ENCODE data around the gene PRMT7.

Gene PRMT7

DNA sequence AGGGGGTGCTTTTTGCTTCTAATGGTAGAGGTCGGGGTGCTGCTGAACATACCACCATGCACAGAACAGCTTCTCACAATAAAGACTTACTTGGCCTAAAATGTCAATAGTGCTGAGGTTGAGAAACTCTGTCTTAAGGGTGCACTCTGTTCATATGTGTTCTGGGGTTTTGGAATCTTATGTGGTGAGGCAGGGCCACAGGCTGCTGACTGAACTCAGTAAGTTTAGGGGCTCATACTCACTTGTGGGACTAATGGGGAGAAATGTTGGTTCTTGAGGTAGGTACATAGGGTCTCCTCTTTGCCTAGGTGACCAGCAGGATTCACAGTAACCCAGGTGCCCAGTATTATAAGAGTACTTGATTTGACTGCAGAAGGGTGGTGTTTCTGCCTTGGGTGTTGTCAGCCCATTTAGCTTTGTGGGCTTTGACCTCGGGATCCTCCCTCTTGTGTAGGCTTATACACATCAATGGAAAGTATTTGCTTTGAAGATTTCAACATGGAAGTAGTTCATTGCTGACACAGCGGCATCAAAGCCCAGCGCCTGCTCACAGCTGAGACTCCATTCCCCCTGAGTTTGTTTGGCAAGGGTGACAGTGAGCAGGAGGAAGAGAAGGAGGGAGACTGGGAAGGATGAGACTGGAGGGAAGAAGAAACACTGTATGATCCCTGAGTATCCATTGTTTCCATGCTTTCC lies 29.3 kb upstream of the PRMT7 start:
- no peak overlapping the region for H2BK15ac ChIP-seq (replicated peaks; ENCODE audit: low read depth)
- WGBS (ENCODE audit: extremely low coverage, insufficient coverage, low lambda C conversion rate), result no CpG with 5 or more reads among the region's 4 CpGs
- H3K4me2 ChIP-seq (ENCODE audit: low read length), result no peak overlapping the region
- H4K8ac ChIP-seq (ENCODE audit: low read depth, low read length), result no peak overlapping the region
- peaks cover 9% of the 10 kb centered on the region for H3K79me1 ChIP-seq (ENCODE audit: low read length)
- no peak overlapping the region for H3K4me3 ChIP-seq (ENCODE audit: low read length)
- DNase-seq, result no peak
- H3K36me3 ChIP-seq (ENCODE audit: control insufficient read depth, insufficient read depth, low read length), result peaks cover 4% of the 10 kb centered on the region
- H3K4ac ChIP-seq (ENCODE audit: low read depth, low read length), result no peak overlapping the region
- H3K4me1 ChIP-seq (ENCODE audit: control insufficient read depth, low read depth, low read length), result no peaks in the 10 kb centered on the region
- no peak overlapping the region for H3K27ac ChIP-seq (ENCODE audit: low read depth, low read length)
- H3K18ac ChIP-seq (ENCODE audit: low read length), result no peak overlapping the region
- H2AK5ac ChIP-seq (ENCODE audit: low read length), result no peak overlapping the region
- H4K5ac ChIP-seq (ENCODE audit: low read length), result no peak overlapping the region
- H3K9ac ChIP-seq (ENCODE audit: low read length), result no peak overlapping the region
- H3K79me2 ChIP-seq (ENCODE audit: control insufficient read depth, insufficient read depth, low read length), result no peaks in the 10 kb centered on the region
- H3K27me3 ChIP-seq (ENCODE audit: insufficient read depth, low read length, poor library complexity), result no peaks in the 10 kb centered on the region
- no peak overlapping the region for H2BK120ac ChIP-seq (ENCODE audit: low read depth, low read length)
- no peak overlapping the region for H3K23ac ChIP-seq (ENCODE audit: low read length)
- H2BK5ac ChIP-seq (ENCODE audit: low read length), result no peak overlapping the region
- H3K56ac ChIP-seq (ENCODE audit: low read length), result no peak overlapping the region

- H3K18ac ChIP-seq (ENCODE audit: low read length), result no peak overlapping the region
- no CpG with 5 or more reads among the region's 4 CpGs for WGBS (ENCODE audit: extremely low coverage, insufficient coverage, low lambda C conversion rate)
- H3K56ac ChIP-seq (ENCODE audit: low read length), result no peak overlapping the region
- no peak overlapping the region for H3K23ac ChIP-seq (ENCODE audit: low read length)
- no peak overlapping the region for H3K4ac ChIP-seq (ENCODE audit: low read depth, low read length)
- DNase-seq, result no peak
- H3K4me3 ChIP-seq (ENCODE audit: low read length), result no peak overlapping the region
- no peak overlapping the region for H3K27ac ChIP-seq (ENCODE audit: low read depth, low read length)
- H3K36me3 ChIP-seq (ENCODE audit: control insufficient read depth, insufficient read depth, low read length), result peaks cover 4% of the 10 kb centered on the region
- H2BK15ac ChIP-seq (replicated peaks; ENCODE audit: low read depth), result no peak overlapping the region
- H3K4me1 ChIP-seq (ENCODE audit: control insufficient read depth, low read depth, low read length), result no peaks in the 10 kb centered on the region
- no peak overlapping the region for H2BK120ac ChIP-seq (ENCODE audit: low read depth, low read length)
- H4K5ac ChIP-seq (ENCODE audit: low read length), result no peak overlapping the region
- no peak overlapping the region for H3K9ac ChIP-seq (ENCODE audit: low read length)
- H3K79me1 ChIP-seq (ENCODE audit: low read length), result peaks cover 9% of the 10 kb centered on the region
- H2BK5ac ChIP-seq (ENCODE audit: low read length), result no peak overlapping the region
- no peaks in the 10 kb centered on the region for H3K27me3 ChIP-seq (ENCODE audit: insufficient read depth, low read length, poor library complexity)
- no peaks in the 10 kb centered on the region for H3K79me2 ChIP-seq (ENCODE audit: control insufficient read depth, insufficient read depth, low read length)
- H2AK5ac ChIP-seq (ENCODE audit: low read length), result no peak overlapping the region
- no peak overlapping the region for H3K4me2 ChIP-seq (ENCODE audit: low read length)
- H4K8ac ChIP-seq (ENCODE audit: low read depth, low read length), result no peak overlapping the region
Measured at GRCh38 chr16:68282064-68282452, 28.8 kb upstream of the PRMT7 start.

DNA sequence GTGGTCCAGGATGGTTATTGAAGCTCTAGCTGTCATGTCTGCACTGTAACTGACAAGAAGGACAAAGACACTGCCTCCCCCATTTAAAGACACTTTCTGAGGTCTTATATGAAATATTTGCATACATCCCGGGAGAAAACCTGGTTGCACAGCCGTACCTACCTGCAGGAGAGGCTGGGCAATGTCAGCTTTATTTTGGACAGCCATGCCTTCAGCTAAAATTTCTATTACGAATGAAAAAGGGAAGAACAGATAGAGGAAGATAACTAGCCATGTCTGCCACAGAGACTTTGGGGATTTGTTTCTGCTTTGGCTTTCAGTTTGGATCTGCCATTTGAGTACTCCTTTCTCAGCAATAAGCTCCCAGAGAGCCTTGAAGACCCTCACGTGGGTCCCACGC lies 27.5 kb upstream of the PRMT7 start:
- Histone ChIP-seq H2AK5ac (ENCODE audit: low read length) (no peak overlapping the region), H3K23ac (ENCODE audit: low read length) (no peak overlapping the region), H3K79me1 (ENCODE audit: low read length) (peaks cover 11% of the 10 kb centered on the region), H3K4ac (ENCODE audit: low read depth, low read length) (no peak overlapping the region), H3K4me2 (ENCODE audit: low read length) (no peak overlapping the region), H3K18ac (ENCODE audit: low read length) (no peak overlapping the region), H3K4me1 (ENCODE audit: control insufficient read depth, low read depth, low read length) (no peaks in the 10 kb centered on the region), H3K36me3 (ENCODE audit: control insufficient read depth, insufficient read depth, low read length) (peaks cover 7% of the 10 kb centered on the region), H4K8ac (ENCODE audit: low read depth, low read length) (no peak overlapping the region), H3K56ac (ENCODE audit: low read length) (no peak overlapping the region), H3K79me2 (ENCODE audit: control insufficient read depth, insufficient read depth, low read length) (no peaks in the 10 kb centered on the region), H4K5ac (ENCODE audit: low read length) (no peak overlapping the region), H2BK15ac (replicated peaks; ENCODE audit: low read depth) (no peak overlapping the region), H3K27ac (ENCODE audit: low read depth, low read length) (no peak overlapping the region), H2BK5ac (ENCODE audit: low read length) (no peak overlapping the region), H2BK120ac (ENCODE audit: low read depth, low read length) (no peak overlapping the region), H3K27me3 (ENCODE audit: insufficient read depth, low read length, poor library complexity) (no peaks in the 10 kb centered on the region), H3K4me3 (ENCODE audit: low read length) (no peak overlapping the region), H3K9ac (ENCODE audit: low read length) (no peak overlapping the region)
- no CpG with 5 or more reads among the region's 5 CpGs for WGBS (ENCODE audit: extremely low coverage, insufficient coverage, low lambda C conversion rate)
- DNase-seq, result no peak

- H3K9ac ChIP-seq (ENCODE audit: low read length), result no peak overlapping the region
- H3K4me3 ChIP-seq (ENCODE audit: low read length), result no peak overlapping the region
- peaks cover 7% of the 10 kb centered on the region for H3K36me3 ChIP-seq (ENCODE audit: control insufficient read depth, insufficient read depth, low read length)
- no peak overlapping the region for H2BK120ac ChIP-seq (ENCODE audit: low read depth, low read length)
- H3K79me1 ChIP-seq (ENCODE audit: low read length), result peaks cover 11% of the 10 kb centered on the region
- no CpG with 5 or more reads among the region's 9 CpGs for WGBS (ENCODE audit: extremely low coverage, insufficient coverage, low lambda C conversion rate)
- H2BK5ac ChIP-seq (ENCODE audit: low read length), result no peak overlapping the region
- no peaks in the 10 kb centered on the region for H3K4me1 ChIP-seq (ENCODE audit: control insufficient read depth, low read depth, low read length)
- no peak overlapping the region for H3K18ac ChIP-seq (ENCODE audit: low read length)
- no peak for DNase-seq
- H3K56ac ChIP-seq (ENCODE audit: low read length), result no peak overlapping the region
- no peak overlapping the region for H2AK5ac ChIP-seq (ENCODE audit: low read length)
- no peak overlapping the region for H3K4me2 ChIP-seq (ENCODE audit: low read length)
- no peak overlapping the region for H4K5ac ChIP-seq (ENCODE audit: low read length)
- H3K4ac ChIP-seq (ENCODE audit: low read depth, low read length), result no peak overlapping the region
- H3K27ac ChIP-seq (ENCODE audit: low read depth, low read length), result no peak overlapping the region
- H4K8ac ChIP-seq (ENCODE audit: low read depth, low read length), result no peak overlapping the region
- no peaks in the 10 kb centered on the region for H3K79me2 ChIP-seq (ENCODE audit: control insufficient read depth, insufficient read depth, low read length)
- no peak overlapping the region for H2BK15ac ChIP-seq (replicated peaks; ENCODE audit: low read depth)
- H3K23ac ChIP-seq (ENCODE audit: low read length), result no peak overlapping the region
- H3K27me3 ChIP-seq (ENCODE audit: insufficient read depth, low read length, poor library complexity), result no peaks in the 10 kb centered on the region
Measured at GRCh38 chr16:68283801-68284598, 26.8 kb upstream of the PRMT7 start.

GRCh38 chr16:68284847-68285246 lies 26.0 kb upstream of the PRMT7 start:
- H3K79me2 ChIP-seq (ENCODE audit: control insufficient read depth, insufficient read depth, low read length), result no peaks in the 10 kb centered on the region
- H3K4me2 ChIP-seq (ENCODE audit: low read length), result no peak overlapping the region
- no peak overlapping the region for H3K9ac ChIP-seq (ENCODE audit: low read length)
- no peak overlapping the region for H3K23ac ChIP-seq (ENCODE audit: low read length)
- H2BK15ac ChIP-seq (replicated peaks; ENCODE audit: low read depth), result no peak overlapping the region
- no CpG with 5 or more reads among the region's 5 CpGs for WGBS (ENCODE audit: extremely low coverage, insufficient coverage, low lambda C conversion rate)
- no peak overlapping the region for H3K56ac ChIP-seq (ENCODE audit: low read length)
- H3K4me1 ChIP-seq (ENCODE audit: control insufficient read depth, low read depth, low read length), result no peaks in the 10 kb centered on the region
- no peak overlapping the region for H4K5ac ChIP-seq (ENCODE audit: low read length)
- H2BK120ac ChIP-seq (ENCODE audit: low read depth, low read length), result no peak overlapping the region
- H3K79me1 ChIP-seq (ENCODE audit: low read length), result peaks cover 11% of the 10 kb centered on the region
- H3K4me3 ChIP-seq (ENCODE audit: low read length), result no peak overlapping the region
- H2BK5ac ChIP-seq (ENCODE audit: low read length), result no peak overlapping the region
- no peak overlapping the region for H3K27ac ChIP-seq (ENCODE audit: low read depth, low read length)
- H3K4ac ChIP-seq (ENCODE audit: low read depth, low read length), result no peak overlapping the region
- no peak for DNase-seq
- H3K18ac ChIP-seq (ENCODE audit: low read length), result no peak overlapping the region
- no peak overlapping the region for H4K8ac ChIP-seq (ENCODE audit: low read depth, low read length)
- H2AK5ac ChIP-seq (ENCODE audit: low read length), result no peak overlapping the region
- H3K36me3 ChIP-seq (ENCODE audit: control insufficient read depth, insufficient read depth, low read length), result peaks cover 7% of the 10 kb centered on the region
- no peaks in the 10 kb centered on the region for H3K27me3 ChIP-seq (ENCODE audit: insufficient read depth, low read length, poor library complexity)

Measured in mesendoderm (in vitro differentiated cells).